K562 (cell line): ENCODE data around the gene TFAP2A.

Source experiments
- CBX2 ChIP-seq: fragments of 200-600 bp; sonication (generic); IDR thresholded peaks from one replicate; pipeline ENCODE4 v1.6.1; 2012; ENCODE audit warnings: mild to moderate bottlenecking, low read length, inconsistent platforms; ENCODE audit not compliant: insufficient read depth, poor library complexity, severe bottlenecking
- PYGO2 ChIP-seq: fragments of 450-650 bp; IDR thresholded peaks from 2 replicates; pipeline ENCODE4 v1.6.1; 2016; ENCODE audit warnings: mild to moderate bottlenecking, missing genetic modification characterization, moderate library complexity, missing compliant biosample characterization

GRCh38 chr6:10373642-10374359 is 41.1 kb downstream of the TFAP2A start:
- no peak for TF ChIP-seq PYGO2
- no peak for TF ChIP-seq CBX2
